ENCODE measurements around the gene KLHDC10.

DNA sequence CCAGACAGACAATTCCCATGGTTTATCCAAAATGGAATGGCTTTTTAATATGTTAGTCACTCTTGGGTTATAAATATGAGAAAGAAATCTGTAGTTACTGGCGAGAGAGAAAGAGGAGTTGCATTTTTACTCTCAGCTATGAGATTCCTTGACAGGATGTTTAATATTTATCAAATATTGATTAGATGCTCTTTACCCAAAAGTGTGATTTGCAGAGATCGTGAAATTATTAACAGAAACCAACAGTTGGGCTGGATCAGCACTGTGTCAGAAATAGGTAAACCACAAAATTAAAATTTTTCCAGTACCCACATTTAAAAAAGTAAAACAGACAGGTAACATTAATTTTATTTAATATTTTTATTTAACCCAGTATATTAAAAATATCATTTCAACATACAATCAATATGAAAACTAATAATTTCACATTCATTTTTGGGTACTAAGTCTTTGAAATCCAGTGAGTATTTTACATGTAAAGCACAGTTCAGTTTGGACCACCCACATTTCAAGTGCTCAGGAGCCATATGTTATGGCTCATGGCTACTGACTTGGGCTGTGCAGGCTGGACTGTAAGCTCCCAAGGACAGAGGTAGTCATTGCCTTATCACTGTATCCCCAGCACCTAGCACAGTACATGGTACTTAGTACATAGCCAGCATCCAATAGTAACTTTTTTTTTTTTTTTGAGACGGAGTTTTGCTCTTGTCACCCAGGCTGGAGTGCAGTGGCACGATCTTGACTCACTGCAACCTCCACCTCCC lies 42.5 kb downstream of the KLHDC10 start:
- no peak for TF ChIP-seq POLR2AphosphoS5 (IDR thresholded peaks at IDR 0.05)
- no peak for TF ChIP-seq CTCF (IDR thresholded peaks at IDR 0.05)
- TF ChIP-seq POLR2A (IDR thresholded peaks at IDR 0.05; ENCODE audit: low read depth), result no peak
- TF ChIP-seq EP300 (IDR thresholded peaks at IDR 0.05), result no peak
